Fibroblast of villous mesenchyme (primary cell): ENCODE measurements around the gene LUZP2. TPM values are rescaled to one million over a fixed set of nuclear protein-coding genes. Genes with fewer than 3 reads are reported as not detected.

Experiments
- DNase-seq: peaks from one replicate; pipeline ENCODE4 v3.0.0-alpha.2; 2010; ENCODE audit warnings: low read depth
- H3K4me3 ChIP-seq: 2 replicates; pipeline ENCODE4 v1.5.1; 2011; ENCODE audit warnings: low read depth, mild to moderate bottlenecking, low read length
- total RNA-seq: library from RNA; depleted of rRNA; stranded (reverse); fragments of >200 nt; gene quantifications from 2 replicates; pipeline ENCODE4 v1.2.3, GENCODE V29; 2012
- TF ChIP-seq, protein P1 (sequence below): IDR thresholded peaks from 2 replicates; pipeline ENCODE4 v1.5.1; 2012; ENCODE audit warnings: low read depth, mild to moderate bottlenecking, low read length; ENCODE audit not compliant: insufficient read depth

LUZP2 gene
- total RNA-seq, 1 donor = under 0.01 TPM

DNA sequence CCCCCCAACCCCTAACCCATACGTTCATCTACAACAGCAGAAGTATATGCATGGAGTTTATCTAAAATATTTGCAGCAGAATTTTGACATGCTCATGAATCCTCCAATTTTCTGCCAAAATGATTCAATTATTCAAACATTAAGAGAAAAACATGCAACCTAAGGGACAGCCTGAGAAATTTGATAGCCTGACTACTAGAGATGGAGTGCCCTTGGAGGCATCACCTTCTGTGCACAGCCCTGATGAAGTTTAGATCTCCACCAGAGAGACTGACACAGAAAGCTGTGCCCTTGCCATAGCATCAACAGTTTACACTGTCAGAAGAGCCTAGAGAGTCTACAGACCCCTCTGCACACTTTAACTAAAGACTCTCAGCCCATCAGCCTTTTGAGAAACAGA is 217.7 kb downstream of the LUZP2 start:
- no peak overlapping the region for H3K4me3 ChIP-seq
- no peak for DNase-seq
- TF ChIP-seq, protein P1, sequence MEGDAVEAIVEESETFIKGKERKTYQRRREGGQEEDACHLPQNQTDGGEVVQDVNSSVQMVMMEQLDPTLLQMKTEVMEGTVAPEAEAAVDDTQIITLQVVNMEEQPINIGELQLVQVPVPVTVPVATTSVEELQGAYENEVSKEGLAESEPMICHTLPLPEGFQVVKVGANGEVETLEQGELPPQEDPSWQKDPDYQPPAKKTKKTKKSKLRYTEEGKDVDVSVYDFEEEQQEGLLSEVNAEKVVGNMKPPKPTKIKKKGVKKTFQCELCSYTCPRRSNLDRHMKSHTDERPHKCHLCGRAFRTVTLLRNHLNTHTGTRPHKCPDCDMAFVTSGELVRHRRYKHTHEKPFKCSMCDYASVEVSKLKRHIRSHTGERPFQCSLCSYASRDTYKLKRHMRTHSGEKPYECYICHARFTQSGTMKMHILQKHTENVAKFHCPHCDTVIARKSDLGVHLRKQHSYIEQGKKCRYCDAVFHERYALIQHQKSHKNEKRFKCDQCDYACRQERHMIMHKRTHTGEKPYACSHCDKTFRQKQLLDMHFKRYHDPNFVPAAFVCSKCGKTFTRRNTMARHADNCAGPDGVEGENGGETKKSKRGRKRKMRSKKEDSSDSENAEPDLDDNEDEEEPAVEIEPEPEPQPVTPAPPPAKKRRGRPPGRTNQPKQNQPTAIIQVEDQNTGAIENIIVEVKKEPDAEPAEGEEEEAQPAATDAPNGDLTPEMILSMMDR = no peak

DNA sequence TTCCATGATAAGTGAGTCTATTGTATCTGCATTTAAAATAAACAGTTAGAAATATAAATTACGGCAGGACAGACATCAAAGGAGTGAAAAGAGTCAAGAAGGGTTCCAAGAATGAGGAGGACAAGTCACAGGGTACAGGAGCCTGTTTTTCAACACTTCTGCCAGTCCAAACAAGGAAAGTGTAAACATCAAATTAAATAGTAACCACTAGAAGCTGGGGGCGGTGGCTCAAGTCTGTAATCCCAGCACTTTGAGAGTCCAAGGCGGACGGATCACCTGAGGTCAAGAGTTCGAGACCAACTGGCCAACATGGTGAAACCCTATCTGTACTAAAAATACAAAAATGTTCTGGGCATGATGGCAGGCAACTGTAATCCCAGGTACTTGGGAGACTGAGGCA is 219.6 kb downstream of the LUZP2 start:
- no peak for DNase-seq
- no peak overlapping the region for H3K4me3 ChIP-seq
- TF ChIP-seq, protein P1 = no peak

DNA sequence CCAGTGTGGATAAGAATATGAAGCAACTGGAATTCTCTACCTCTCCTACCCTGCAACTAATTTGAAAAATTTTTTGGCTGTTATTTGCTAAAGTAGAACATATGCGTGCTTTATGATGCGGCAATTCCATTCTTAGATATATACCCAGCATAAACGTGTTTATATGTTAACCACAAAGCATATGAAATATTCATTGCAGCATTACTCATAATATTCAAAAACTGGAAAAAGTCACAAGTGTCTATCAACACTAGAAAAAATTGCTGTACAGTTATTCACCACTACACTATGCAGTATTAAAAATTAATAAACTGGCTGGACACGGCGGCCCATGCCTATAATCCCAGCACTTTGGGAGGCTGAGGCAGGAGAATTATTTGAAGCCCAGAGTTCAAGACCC is 226.4 kb downstream of the LUZP2 start:
- H3K4me3 ChIP-seq = no peak overlapping the region
- no peak for DNase-seq
- TF ChIP-seq, protein P1 = no peak

DNA sequence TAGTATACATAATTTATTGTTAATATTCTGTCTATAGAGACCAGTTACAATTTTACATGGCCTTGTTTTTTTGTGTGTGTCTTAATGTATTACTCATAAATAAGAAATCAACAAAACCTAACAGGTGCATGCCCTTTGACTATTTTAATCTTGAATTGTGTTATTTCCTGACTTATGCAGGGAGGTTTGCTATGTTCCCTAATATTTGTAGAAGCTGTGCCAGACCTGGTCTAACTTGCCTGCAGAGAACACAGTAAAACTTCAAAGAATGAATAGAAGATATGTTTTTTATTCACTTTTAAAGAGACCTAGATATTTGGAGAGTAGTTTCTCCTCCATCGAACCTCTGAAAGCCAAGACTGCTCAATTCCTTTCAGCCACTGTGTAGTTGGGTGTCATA is 234.7 kb downstream of the LUZP2 start:
- TF ChIP-seq, protein P1 = no peak
- DNase-seq = no peak

DNA sequence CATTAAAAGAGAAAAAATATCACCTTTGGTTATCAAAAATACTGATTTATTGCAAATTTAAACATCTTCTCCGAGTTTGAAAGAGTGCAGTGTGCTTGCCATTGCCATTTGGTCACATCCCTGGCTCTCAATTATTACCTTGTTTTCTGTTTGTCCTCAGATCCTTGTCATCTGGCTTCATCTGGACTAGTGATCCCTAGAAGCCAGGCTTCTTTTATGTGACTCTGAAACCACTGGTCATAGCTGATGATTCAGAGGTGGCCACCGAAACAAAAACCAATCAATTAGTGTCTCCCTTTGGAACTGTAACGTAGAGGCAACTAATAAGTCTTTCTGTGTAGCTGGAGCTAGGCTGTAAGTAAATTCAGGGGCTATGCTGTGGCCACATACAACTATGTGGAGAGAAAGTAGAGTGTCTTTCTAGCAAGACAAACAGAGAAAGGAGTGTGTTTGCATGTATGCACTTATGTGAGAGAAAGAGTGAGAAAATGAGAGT is 237.9 kb downstream of the LUZP2 start:
- DNase-seq = no peak
- TF ChIP-seq, protein P1 = no peak
- no peak overlapping the region for H3K4me3 ChIP-seq

More for the DNA sequence above, 234.7 kb downstream of the LUZP2 start:
- no peak overlapping the region for H3K4me3 ChIP-seq

DNA sequence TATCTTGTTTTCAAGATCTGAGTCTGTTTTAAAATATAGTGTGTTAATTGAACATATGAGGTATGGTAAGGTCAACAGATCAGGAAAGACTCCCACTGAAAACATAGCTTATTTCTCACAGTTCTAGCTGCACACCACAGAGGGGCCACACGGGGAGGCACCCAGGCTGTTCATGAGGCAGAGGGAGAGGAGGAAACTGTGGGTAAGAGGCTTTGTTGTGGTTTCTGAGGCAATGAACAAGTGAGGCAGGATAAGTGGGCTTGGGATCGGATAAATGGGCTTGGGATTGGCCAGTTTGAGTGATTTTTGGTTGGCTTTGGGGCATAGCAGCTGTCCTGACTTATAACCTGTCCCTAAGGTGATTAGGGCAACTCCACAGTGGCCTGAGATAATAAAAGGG is 242.1 kb downstream of the LUZP2 start:
- H3K4me3 ChIP-seq = no peak overlapping the region
- no peak for DNase-seq
- TF ChIP-seq, protein P1 = no peak

DNA sequence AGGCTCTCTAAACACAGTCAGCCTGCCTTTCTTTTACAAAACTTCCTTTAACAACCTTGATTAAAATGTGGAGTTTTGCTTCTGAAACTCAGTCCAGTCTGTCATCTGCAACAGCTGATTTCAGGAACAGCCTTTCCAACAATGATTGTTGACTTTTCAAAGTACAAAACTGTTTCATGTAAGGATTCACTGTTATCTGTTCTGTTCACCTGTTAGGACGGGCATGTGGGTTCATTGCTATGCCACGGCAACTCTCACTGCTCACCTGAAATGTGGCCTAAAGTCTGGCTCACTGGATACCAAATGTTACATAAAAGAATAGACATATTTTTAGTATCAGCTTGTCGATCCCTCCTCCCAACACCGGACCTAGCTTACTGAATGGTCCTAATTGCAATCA is 242.8 kb downstream of the LUZP2 start:
- H3K4me3 ChIP-seq = no peak overlapping the region
- no peak for DNase-seq
- TF ChIP-seq, protein P1 = no peak
